T-cell (primary cell): ENCODE results near the gene ANO4. TPM values are rescaled to one million over a fixed set of nuclear protein-coding genes. Genes with fewer than 3 reads are reported as not detected.
"Not testable (repeated sequence)": the region's sequence is repeated elsewhere in the genome, so short reads cannot be mapped to it uniquely, and the experiment has no call there.

Source experiments
- ATAC-seq, 4 experiments: fragments of 200-7000 bp in 3 of 4; fragments of 150-1000 bp in 1 of 4; cut with Tn5 transposase; replicated peaks in 1 of 4; 1 replicate in 3 of 4; 2 replicates in 1 of 4; pipeline ENCODE4 v1.10.0; 2021; ENCODE audit warnings: moderate library complexity in 3 of 4, mild to moderate bottlenecking in 2 of 4, moderate number of reproducible peaks in 1 of 4
- CTCF ChIA-PET, 2 donors: fragments of 300-600 bp; sonication (Branson Sonifier 250); formaldehyde crosslinking; loops; one replicate each; lab custom pipeline; 2022; ENCODE audit warnings: antibody characterized with exemption in 2 of 2; lab: Charles Lee
- POLR2A ChIA-PET, 2 donors: fragments of 300-600 bp; sonication (Branson Sonifier 250); formaldehyde crosslinking; loops; one replicate each; lab custom pipeline; 2022; ENCODE audit warnings: antibody characterized with exemption in 2 of 2; lab: Charles Lee
- DNase-seq, 35 experiments: peaks; one replicate each; pipeline versions ENCODE4 v3.0.0 to v3.0.0-alpha.2; 2013 to 2023
- H3K27ac ChIP-seq: one replicate; pipeline ENCODE4 v1.5.1; 2013; ENCODE audit warnings: low read length
- H3K27me3 ChIP-seq, 2 experiments: replicated peaks in 1 of 2; 1 replicate in 1 of 2; 2 replicates in 1 of 2; pipeline versions ENCODE4 v1.6.1 to v1.7.0; 2013; ENCODE audit warnings: low read length in 1 of 2, mixed read lengths in 1 of 2; ENCODE audit not compliant: control insufficient read depth in 2 of 2, insufficient read depth in 2 of 2; ENCODE audit errors: extremely low read depth in 1 of 2
- H3K36me3 ChIP-seq, 2 donors: 1 replicate in 1 of 2; 2 replicates in 1 of 2; pipeline versions ENCODE4 v1.6.1 to v1.7.0; 2013; ENCODE audit warnings: low read length in 1 of 2; ENCODE audit not compliant: control insufficient read depth in 2 of 2, insufficient read depth in 1 of 2; ENCODE audit errors: extremely low read depth in 1 of 2
- H3K4me1 ChIP-seq, 2 experiments: 1 replicate in 1 of 2; 2 replicates in 1 of 2; pipeline versions ENCODE4 v1.6.1 to v1.7.0; 2013; ENCODE audit warnings: low read length in 2 of 2, mixed read lengths in 1 of 2; ENCODE audit not compliant: insufficient read depth in 2 of 2, control insufficient read depth in 1 of 2; ENCODE audit errors: extremely low read depth in 1 of 2
- H3K4me3 ChIP-seq, 2 donors: 1 replicate in 1 of 2; 2 replicates in 1 of 2; pipeline versions ENCODE4 v1.5.1 to v1.7.0; 2013; ENCODE audit warnings: mild to moderate bottlenecking in 2 of 2, low read length in 1 of 2, moderate library complexity in 1 of 2; ENCODE audit not compliant: control insufficient read depth in 1 of 2; ENCODE audit errors: extremely low read depth in 1 of 2
- H3K9me3 ChIP-seq: 2 replicates; pipeline ENCODE4 v1.7.0; 2013
- H3K27ac Mint-ChIP-seq, 2 donors: one replicate each; pipeline ENCODE4 v1.8.0; 2020 to 2021; ENCODE audit warnings: mild to moderate bottlenecking in 2 of 2, mixed read lengths in 2 of 2
- H3K27me3 Mint-ChIP-seq, 2 donors: one replicate each; pipeline ENCODE4 v1.8.0; 2021 to 2022; ENCODE audit warnings: mixed read lengths in 2 of 2
- H3K36me3 Mint-ChIP-seq: one replicate; pipeline ENCODE4 v1.8.0; 2021; ENCODE audit warnings: mixed read lengths
- H3K4me1 Mint-ChIP-seq, 3 donors: one replicate each; pipeline ENCODE4 v1.8.0; 2020 to 2022; ENCODE audit warnings: mixed read lengths in 3 of 3, mild to moderate bottlenecking in 1 of 3
- H3K4me3 Mint-ChIP-seq, 3 donors: one replicate each; pipeline ENCODE4 v1.8.0; 2020 to 2022; ENCODE audit warnings: mild to moderate bottlenecking in 3 of 3, mixed read lengths in 3 of 3, moderate library complexity in 3 of 3
- H3K9me3 Mint-ChIP-seq, 3 donors: one replicate each; pipeline ENCODE4 v1.8.0; 2020 to 2022; ENCODE audit warnings: mixed read lengths in 3 of 3
- WGBS: methylation state at CpG from one replicate; pipeline ENCODE4 v1.1.5; 2013; ENCODE audit warnings: missing lambda C conversion rate; ENCODE audit not compliant: insufficient coverage; 5-methylcytosine and 5-hydroxymethylcytosine counted together
- total RNA-seq, 35 experiments: library from RNA in 6 of 35; stranded (reverse) in 6 of 35; fragments of 120-200 nt in 1 of 35; gene quantifications; one replicate each; pipeline versions ENCODE4 v1.2.1 to v1.2.4 and lab custom pipeline; 2013 to 2026

ANO4 gene
- total RNA-seq, 5 donors from 2014 or later (not counting 1 experiment from before 2014, with no cell fraction given) = 0.26 TPM; not detected in 4

DNA sequence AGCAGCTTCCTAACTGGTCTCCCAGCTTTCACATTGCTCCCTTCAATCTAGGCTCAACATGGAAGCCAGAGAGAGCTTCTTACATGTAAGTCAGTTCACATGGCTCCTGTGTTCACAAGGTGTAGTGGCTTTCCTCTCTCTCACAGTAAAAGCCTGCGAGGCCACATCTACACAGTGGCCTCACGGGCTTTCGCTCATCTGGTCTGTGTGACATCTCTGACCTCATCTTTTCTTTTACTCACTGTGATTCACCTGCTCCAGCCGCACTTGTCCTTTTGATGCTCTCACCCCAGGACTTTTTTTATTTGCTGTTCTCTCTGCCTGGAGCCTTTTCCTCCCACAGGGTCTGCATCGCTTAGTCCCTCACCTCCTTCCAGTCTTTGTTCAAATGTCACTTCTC lies 293.3 kb downstream of the ANO4 start:
- Histone ChIP-seq H3K4me1 (no peaks in the 10 kb centered on the region), H3K27me3 (peaks cover 2% of the 10 kb centered on the region in 2 experiments), H3K36me3 (no peaks in the 10 kb centered on the region), H3K9me3 (no peaks in the 10 kb centered on the region), H3K4me3 (no peak overlapping the region), H3K27ac (no peak overlapping the region)
- H3K4me3 Mint-ChIP-seq = no peak overlapping the region
- CTCF ChIA-PET = no interaction called here
- 75% methylated on average over 5 of the region's 5 CpGs for WGBS
- peaks cover 0 to 3% (median 0%) of the 10 kb centered on the region in 3 donors for H3K9me3 Mint-ChIP-seq
- H3K27me3 Mint-ChIP-seq = peaks cover 0 to 12% of the 10 kb centered on the region in 2 donors
- H3K4me1 Mint-ChIP-seq = peaks cover 0 to 2% (median 2%) of the 10 kb centered on the region in 3 donors
- POLR2A ChIA-PET = no interaction called here
- ATAC-seq (no peak), DNase-seq (no peak)
- no peaks in the 10 kb centered on the region for H3K36me3 Mint-ChIP-seq
- H3K27ac Mint-ChIP-seq = no peak overlapping the region

DNA sequence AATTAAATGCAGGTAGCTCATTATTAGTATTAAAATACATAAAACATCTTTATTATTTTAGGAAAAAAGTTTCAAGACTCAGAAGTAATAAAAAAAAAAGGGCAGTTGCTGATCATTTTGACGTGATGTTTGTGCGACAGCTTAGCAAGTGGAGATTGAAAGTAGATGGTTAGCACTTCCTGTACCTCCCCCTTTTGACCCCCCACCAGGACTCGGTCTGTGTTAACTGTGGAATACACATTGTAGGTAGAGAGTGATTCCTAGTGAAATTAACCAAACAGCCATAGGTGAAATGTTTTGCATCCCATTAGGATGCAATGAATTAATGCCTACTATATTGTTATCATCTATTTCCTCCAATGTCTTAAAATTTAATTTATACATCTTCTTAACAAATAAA lies 294.7 kb downstream of the ANO4 start:
- ATAC-seq = no peak

DNA sequence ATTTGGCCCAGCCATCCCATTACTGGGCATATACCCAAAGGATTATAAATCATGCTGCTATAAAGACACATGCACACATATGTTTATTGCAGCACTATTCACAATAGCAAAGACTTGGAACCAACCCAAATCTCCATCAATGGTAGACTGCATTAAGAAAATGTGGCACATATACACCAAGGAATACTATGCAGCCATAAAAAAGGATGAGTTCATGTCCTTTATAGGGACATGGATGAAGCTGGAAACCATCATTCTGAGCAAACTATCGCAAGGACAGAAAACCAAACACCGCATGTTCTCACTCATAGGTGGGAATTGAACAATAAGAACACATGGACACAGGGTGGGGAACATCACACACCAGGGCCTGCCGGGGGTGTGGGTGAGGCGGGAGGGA lies 295.6 kb downstream of the ANO4 start:
- POLR2A ChIA-PET, H3K36me3 ChIP-seq, H3K27ac ChIP-seq, CTCF ChIA-PET, H3K4me3 ChIP-seq, H3K4me1 Mint-ChIP-seq, H3K9me3 ChIP-seq, H3K27ac Mint-ChIP-seq, ATAC-seq, H3K36me3 Mint-ChIP-seq, H3K9me3 Mint-ChIP-seq, H3K4me1 ChIP-seq, H3K4me3 Mint-ChIP-seq, DNase-seq, H3K27me3 ChIP-seq: not testable (repeated sequence)
- peaks cover 0 to 12% of the 10 kb centered on the region in 2 donors for H3K27me3 Mint-ChIP-seq
- no CpG with 5 or more reads among the region's 4 CpGs for WGBS

More for the DNA sequence above, 294.7 kb downstream of the ANO4 start:
- no CpG with 5 or more reads among the region's 3 CpGs for WGBS
- Histone ChIP-seq H3K9me3 (no peaks in the 10 kb centered on the region), H3K4me1 (no peaks in the 10 kb centered on the region), H3K4me3 (no peak overlapping the region), H3K36me3 (no peaks in the 10 kb centered on the region), H3K27ac (no peak overlapping the region), H3K27me3 (peaks cover 2% of the 10 kb centered on the region in 2 experiments)
- POLR2A ChIA-PET = no interaction called here
- CTCF ChIA-PET = interaction anchor here in 1 of 2 donors (0.6 kb wide), 1 partner anchor 213 kb away, joined by 3 read pairs; no protein-coding TSS in a partner anchor
- Mint-ChIP-seq H3K36me3 (no peaks in the 10 kb centered on the region), H3K9me3 (peaks cover 0 to 3% (median 0%) of the 10 kb centered on the region in 3 donors), H3K4me3 (no peak overlapping the region), H3K27me3 (peaks cover 0 to 12% of the 10 kb centered on the region in 2 donors), H3K4me1 (peaks cover 0 to 2% (median 2%) of the 10 kb centered on the region in 3 donors), H3K27ac (no peak overlapping the region)
- no peak for DNase-seq

DNA sequence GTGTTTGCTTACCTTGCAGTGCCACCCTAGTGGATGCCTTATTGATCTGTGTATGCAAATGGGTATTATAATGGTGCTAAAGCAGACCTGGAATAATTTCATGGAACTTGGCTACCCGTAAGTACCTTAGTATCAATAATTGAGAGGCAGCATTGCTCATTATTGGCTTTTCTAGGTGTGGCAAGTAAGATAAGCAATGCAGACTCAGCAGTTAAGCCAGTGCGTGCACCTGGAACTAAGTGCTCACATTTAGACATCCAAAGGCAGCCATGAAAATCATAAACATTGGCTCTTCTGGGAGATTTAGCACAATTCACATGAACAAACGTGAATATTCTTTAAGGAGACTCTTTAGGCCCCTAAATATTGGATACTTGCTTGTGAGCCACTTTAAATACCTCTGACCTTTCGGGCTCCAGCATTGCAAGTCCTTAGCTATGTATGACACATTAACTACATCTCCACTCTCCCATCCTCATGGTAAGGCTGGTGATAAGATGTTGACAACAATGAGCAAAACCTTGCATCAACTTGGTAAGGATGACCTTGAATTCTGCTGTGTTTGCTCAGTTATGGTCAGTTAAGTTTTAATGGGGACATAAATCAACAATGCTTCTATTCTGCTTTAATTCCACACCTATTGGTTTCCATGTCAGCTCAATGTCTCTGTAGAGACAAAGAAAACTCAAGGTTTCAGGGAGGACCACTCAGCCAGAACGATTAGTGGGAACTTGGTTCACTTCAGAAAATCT lies 303.4 kb downstream of the ANO4 start:
- no peak overlapping the region for H3K27ac ChIP-seq
- ChIA-PET CTCF (no interaction called here), POLR2A (no interaction called here)
- ATAC-seq = no peak
- H3K36me3 Mint-ChIP-seq = no peaks in the 10 kb centered on the region
- no peaks in the 10 kb centered on the region for H3K27me3 ChIP-seq
- H3K9me3 Mint-ChIP-seq = no peaks in the 10 kb centered on the region
- H3K4me3 Mint-ChIP-seq = no peak overlapping the region
- H3K4me1 ChIP-seq = no peaks in the 10 kb centered on the region
- no peak for DNase-seq
- H3K27me3 Mint-ChIP-seq = no peaks in the 10 kb centered on the region
- no peaks in the 10 kb centered on the region for H3K9me3 ChIP-seq
- 92% methylated on average over 2 of the region's 5 CpGs for WGBS
- no peaks in the 10 kb centered on the region for H3K36me3 ChIP-seq
- no peaks in the 10 kb centered on the region for H3K4me1 Mint-ChIP-seq
- no peak overlapping the region for H3K4me3 ChIP-seq
- H3K27ac Mint-ChIP-seq = no peak overlapping the region

DNA sequence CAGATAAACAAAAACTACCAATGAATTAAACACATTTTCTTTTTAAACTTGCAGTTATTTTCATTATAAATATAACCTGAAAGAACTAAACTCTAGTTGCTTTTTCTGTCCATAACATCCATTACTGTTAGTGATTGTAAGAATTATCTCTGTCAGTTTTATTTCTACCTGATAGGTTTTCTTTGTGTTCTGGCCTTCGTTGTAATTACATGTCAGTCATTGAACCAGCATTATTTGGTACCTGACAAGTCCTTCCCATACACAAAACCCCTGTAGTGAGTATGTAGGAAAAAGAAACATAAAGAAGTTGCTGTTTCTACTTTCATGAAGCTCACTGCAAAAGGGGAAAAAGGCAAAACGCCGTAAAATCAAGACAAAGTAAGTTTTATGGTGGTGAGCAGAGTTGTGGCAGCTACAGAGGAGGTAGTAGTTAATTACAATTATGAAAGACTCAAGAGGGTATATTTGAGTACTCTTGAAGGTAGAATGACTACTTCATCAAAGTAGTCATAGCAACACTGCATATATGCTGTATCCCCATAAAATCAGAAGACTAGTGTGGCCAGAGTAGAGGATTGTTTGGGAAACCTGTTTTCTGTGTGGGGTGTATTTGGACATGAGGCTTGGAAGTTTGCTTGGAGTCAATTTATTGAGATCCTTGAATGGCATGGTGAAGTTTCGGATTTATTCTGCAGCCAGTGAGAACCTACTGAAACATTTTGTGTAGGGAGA lies 312.6 kb downstream of the ANO4 start:
- ATAC-seq (no peak), DNase-seq (no peak)
- H3K9me3 Mint-ChIP-seq = peaks cover 0 to 11% (median 0%) of the 10 kb centered on the region in 3 donors
- WGBS = 75% methylated on average over 3 of the region's 4 CpGs
- H3K27ac ChIP-seq = no peak overlapping the region
- no peaks in the 10 kb centered on the region for H3K4me1 ChIP-seq
- no peaks in the 10 kb centered on the region for H3K27me3 Mint-ChIP-seq
- no peak overlapping the region for H3K4me3 Mint-ChIP-seq
- H3K36me3 ChIP-seq = no peaks in the 10 kb centered on the region
- no peaks in the 10 kb centered on the region for H3K27me3 ChIP-seq
- H3K27ac Mint-ChIP-seq = no peak overlapping the region
- ChIA-PET CTCF (no interaction called here), POLR2A (no interaction called here)
- H3K4me1 Mint-ChIP-seq = no peaks in the 10 kb centered on the region
- no peak overlapping the region for H3K4me3 ChIP-seq
- no peaks in the 10 kb centered on the region for H3K9me3 ChIP-seq
- no peaks in the 10 kb centered on the region for H3K36me3 Mint-ChIP-seq

DNA sequence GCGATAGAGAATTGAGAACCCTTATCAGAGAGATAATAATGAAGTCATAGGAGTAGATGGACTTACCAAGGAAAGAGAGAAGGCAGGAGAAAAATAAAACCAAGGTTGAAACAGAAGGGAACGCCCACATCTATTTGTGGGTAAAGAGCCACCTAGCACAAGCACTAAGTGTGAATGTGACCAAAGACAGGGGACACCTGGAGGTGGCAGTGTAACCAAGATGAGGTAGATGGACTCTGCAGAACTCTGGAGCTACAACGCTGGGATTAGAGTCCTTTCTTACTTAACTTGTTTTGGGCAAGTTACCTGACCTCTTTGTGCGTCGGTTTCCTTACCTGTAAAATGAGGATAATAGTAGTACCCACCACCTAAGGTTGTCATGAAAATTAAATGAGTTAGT lies 313.6 kb downstream of the ANO4 start:
- ATAC-seq = no peak
- H3K27ac ChIP-seq = no peak overlapping the region
- H3K9me3 ChIP-seq = no peaks in the 10 kb centered on the region
- H3K4me1 Mint-ChIP-seq = no peaks in the 10 kb centered on the region
- POLR2A ChIA-PET = no interaction called here
- DNase-seq = no peak
- H3K36me3 Mint-ChIP-seq = no peaks in the 10 kb centered on the region
- H3K4me3 ChIP-seq = no peak overlapping the region
- CTCF ChIA-PET = no interaction called here
- H3K27ac Mint-ChIP-seq = no peak overlapping the region
- H3K9me3 Mint-ChIP-seq = peaks cover 0 to 11% (median 0%) of the 10 kb centered on the region in 3 donors
- WGBS = 90% methylated on average over 2 of the region's 5 CpGs
- no peaks in the 10 kb centered on the region for H3K27me3 ChIP-seq
- no peaks in the 10 kb centered on the region for H3K27me3 Mint-ChIP-seq
- H3K4me1 ChIP-seq = no peaks in the 10 kb centered on the region
- H3K36me3 ChIP-seq = no peaks in the 10 kb centered on the region
- no peak overlapping the region for H3K4me3 Mint-ChIP-seq
